Mucosa of rectum (tissue), 2 donors: Measurements from ENCODE around the gene ELP1.

Experiments used
- H3K27ac ChIP-seq, 2 donors: one replicate each; pipeline ENCODE4 v1.7.0; 2013; ENCODE audit warnings: inconsistent platforms in 2 of 2, low read depth in 2 of 2, low read length in 2 of 2
- H3K27me3 ChIP-seq, 2 donors: one replicate each; pipeline ENCODE4 v1.7.0; 2013; ENCODE audit warnings: low read length in 2 of 2; ENCODE audit not compliant: control insufficient read depth in 2 of 2, insufficient read depth in 2 of 2
- H3K36me3 ChIP-seq, 2 donors: one replicate each; pipeline ENCODE4 v1.7.0; 2013; ENCODE audit warnings: low read length in 2 of 2; ENCODE audit not compliant: control insufficient read depth in 2 of 2, insufficient read depth in 2 of 2
- H3K4me1 ChIP-seq, 2 donors: one replicate each; pipeline ENCODE4 v1.7.0; 2013; ENCODE audit warnings: low read length in 2 of 2, mild to moderate bottlenecking in 1 of 2; ENCODE audit not compliant: control insufficient read depth in 2 of 2, insufficient read depth in 2 of 2
- H3K4me3 ChIP-seq, 2 donors: one replicate each; pipeline ENCODE4 v1.7.0; 2013; ENCODE audit warnings: low read length in 2 of 2
- H3K9ac ChIP-seq, 2 donors: one replicate each; pipeline ENCODE4 v1.7.0; 2013; ENCODE audit warnings: low read length in 2 of 2, low read depth in 1 of 2, mild to moderate bottlenecking in 1 of 2
- H3K9me3 ChIP-seq, 2 donors: one replicate each; pipeline ENCODE4 v1.7.0; 2013; ENCODE audit warnings: low read length in 2 of 2; ENCODE audit not compliant: control insufficient read depth in 2 of 2
- donor health status: healthy.
- donor health status: Normal muscosa, but diverticular disease.

ELP1 gene

GRCh38 chr9:108834959-108835665 lies 98.8 kb downstream of the ELP1 start:
- Histone ChIP-seq H3K4me3 (no peak overlapping the region), H3K36me3 (no peaks in the 10 kb centered on the region), H3K4me1 (no peaks in the 10 kb centered on the region), H3K9me3 (no peaks in the 10 kb centered on the region), H3K27me3 (no peaks in the 10 kb centered on the region), H3K27ac (no peak overlapping the region), H3K9ac (no peak overlapping the region)

- Histone ChIP-seq H3K27me3 (no peaks in the 10 kb centered on the region), H3K9me3 (no peaks in the 10 kb centered on the region), H3K36me3 (no peaks in the 10 kb centered on the region), H3K9ac (no peak overlapping the region), H3K4me1 (no peaks in the 10 kb centered on the region), H3K27ac (no peak overlapping the region), H3K4me3 (no peak overlapping the region)
These were observed 101.8 kb downstream of the ELP1 start for GRCh38 chr9:108832179-108832500.

GRCh38 chr9:108831496-108832178 lies 102.3 kb downstream of the ELP1 start:
- no peaks in the 10 kb centered on the region for H3K36me3 ChIP-seq
- H3K9ac ChIP-seq, result no peak overlapping the region
- H3K27me3 ChIP-seq, result no peaks in the 10 kb centered on the region
- no peaks in the 10 kb centered on the region for H3K9me3 ChIP-seq
- H3K4me1 ChIP-seq, result no peaks in the 10 kb centered on the region
- H3K4me3 ChIP-seq, result no peak overlapping the region
- H3K27ac ChIP-seq, result no peak overlapping the region

DNA sequence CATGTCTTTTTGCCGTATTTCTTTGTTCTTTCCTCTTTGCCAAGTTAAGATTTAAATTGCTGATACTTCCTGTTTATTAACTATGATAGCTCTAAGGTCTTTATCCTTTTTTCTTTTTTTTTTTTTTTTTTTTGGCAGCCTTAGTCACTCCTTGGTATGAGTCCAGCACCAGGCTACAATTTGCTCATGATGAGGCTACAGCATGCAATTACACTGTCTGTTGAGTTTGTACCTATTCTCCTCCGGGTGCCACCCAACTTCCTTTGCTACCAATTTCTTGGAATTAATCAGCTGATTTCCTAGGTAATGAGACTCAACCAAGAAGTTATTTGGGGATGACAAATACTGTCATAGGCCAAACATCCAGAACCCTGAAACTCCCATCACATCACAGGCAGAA lies 103.7 kb downstream of the ELP1 start:
- H3K27ac ChIP-seq, result no peak overlapping the region

DNA sequence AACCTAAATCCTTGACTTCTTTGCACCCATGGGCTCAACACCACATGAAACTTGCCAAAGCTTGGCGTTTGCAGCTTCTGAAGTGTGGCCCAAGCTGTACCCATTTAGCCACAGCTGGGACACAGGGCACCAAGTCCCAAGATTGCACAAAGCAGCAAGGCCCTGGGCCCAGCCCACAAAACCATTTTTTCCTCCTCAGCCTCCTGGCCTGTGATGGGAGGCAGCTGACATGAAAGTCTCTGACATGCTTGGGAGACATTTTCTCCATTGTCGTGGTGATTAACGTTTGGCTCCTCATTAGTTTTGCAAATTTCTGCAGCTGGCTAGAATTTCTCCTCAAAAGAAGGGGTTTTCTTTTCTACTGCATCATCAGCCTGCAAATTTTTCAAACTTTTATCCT lies 110.1 kb downstream of the ELP1 start:
- H3K4me3 ChIP-seq, result no peak overlapping the region
- H3K9me3 ChIP-seq, result peaks cover 0 to 3% of the 10 kb centered on the region in 2 donors
- H3K9ac ChIP-seq, result no peak overlapping the region
- no peaks in the 10 kb centered on the region for H3K36me3 ChIP-seq
- H3K27me3 ChIP-seq, result no peaks in the 10 kb centered on the region
- no peaks in the 10 kb centered on the region for H3K4me1 ChIP-seq
- H3K27ac ChIP-seq, result no peak overlapping the region

More for the DNA sequence above, 103.7 kb downstream of the ELP1 start:
- Histone ChIP-seq H3K9me3 (no peaks in the 10 kb centered on the region), H3K36me3 (no peaks in the 10 kb centered on the region), H3K9ac (no peak overlapping the region), H3K4me3 (no peak overlapping the region), H3K27me3 (no peaks in the 10 kb centered on the region), H3K4me1 (no peaks in the 10 kb centered on the region)
